GM18502 (cell line): ENCODE data around the gene KCNJ4.

Experiments used
- ATAC-seq: cut with Tn5 transposase; IDR thresholded peaks from one replicate; pipeline ENCODE4 v1.9.1; 2021; ENCODE audit warnings: mild to moderate bottlenecking; ENCODE audit not compliant: unreplicated experiment, poor library complexity

KCNJ4 gene

DNA sequence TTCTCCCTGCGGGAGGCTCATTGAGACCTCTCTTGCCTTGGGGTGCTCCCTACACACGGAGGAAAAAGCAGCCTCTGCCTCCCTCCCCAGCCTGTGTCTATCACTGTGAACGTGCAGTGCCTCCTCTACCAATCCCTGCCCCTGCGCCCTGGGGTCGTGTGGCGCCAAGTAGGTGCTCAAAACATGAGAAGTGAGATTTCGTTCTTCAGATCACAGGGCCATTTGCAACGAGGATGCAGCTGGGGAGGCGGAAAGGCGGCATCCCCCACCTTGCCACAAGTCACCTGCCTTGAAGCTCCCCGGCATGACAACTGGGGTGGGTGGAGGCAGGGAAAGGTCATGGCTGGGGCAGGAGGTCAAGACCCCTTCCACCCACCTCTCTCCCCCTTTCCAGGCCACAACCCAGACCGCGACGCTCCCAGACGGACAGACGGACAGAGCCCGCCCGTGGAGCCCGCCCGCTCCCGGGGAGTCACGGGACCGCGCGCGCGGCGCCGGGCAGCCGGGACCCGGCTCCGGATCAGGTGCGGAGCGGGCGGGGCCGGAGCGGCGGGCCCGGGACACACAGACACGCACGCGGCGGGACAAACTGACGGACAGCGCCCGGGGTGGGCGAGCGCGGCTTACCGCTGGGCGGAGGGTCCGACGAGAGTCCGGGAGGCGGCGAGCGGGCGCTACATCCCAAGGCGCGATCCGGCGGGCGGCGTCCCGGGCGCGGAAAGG, 485 bp downstream of the KCNJ4 start:
- no peak for ATAC-seq

DNA sequence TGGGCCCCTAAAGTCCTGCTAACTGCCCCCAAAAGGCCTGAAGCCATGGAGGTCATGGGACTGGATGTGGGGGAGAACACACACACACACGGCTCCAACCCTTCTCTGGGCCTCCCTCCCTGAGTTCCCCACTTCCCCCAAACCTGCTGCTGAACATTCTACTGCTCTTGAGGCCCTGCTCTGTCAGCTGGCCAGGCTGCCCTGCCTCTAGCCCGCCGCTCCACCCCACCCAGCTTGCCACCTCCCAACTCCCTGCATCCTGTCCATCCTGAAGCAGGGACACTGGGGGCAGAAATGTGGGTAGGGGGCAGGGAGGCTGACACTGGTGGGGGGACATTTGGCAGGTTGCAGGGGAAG, 1.0 kb downstream of the KCNJ4 start:
- no peak for ATAC-seq

DNA sequence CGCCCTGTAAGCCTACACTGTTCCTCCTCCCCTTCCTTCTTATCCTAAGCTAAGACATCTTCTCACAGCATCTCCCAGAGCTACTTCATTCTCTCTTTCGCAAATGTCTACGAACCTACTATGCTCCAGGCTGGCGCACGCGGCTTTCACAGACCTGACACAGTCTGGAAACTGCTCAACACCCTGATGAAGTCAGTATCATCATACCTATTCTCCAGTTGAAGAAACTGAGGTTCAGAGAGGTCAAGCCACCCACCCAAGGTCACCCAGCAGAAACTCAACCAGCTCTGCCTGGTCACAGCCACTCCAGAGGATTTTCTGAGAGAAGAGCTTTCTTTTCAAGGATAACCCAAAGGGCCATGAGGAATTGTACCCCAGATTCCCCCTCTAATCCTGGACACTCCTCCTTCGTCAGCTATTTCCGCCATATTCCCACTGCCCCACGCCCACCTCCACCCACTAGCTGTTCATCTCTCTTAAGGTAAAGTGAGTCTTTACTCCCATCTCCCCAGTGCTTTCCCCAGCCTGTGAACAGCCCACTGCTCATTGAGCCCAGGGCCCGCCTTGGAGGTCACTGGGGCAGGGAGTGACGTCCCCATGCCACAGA, 1.8 kb downstream of the KCNJ4 start:
- no peak for ATAC-seq

DNA sequence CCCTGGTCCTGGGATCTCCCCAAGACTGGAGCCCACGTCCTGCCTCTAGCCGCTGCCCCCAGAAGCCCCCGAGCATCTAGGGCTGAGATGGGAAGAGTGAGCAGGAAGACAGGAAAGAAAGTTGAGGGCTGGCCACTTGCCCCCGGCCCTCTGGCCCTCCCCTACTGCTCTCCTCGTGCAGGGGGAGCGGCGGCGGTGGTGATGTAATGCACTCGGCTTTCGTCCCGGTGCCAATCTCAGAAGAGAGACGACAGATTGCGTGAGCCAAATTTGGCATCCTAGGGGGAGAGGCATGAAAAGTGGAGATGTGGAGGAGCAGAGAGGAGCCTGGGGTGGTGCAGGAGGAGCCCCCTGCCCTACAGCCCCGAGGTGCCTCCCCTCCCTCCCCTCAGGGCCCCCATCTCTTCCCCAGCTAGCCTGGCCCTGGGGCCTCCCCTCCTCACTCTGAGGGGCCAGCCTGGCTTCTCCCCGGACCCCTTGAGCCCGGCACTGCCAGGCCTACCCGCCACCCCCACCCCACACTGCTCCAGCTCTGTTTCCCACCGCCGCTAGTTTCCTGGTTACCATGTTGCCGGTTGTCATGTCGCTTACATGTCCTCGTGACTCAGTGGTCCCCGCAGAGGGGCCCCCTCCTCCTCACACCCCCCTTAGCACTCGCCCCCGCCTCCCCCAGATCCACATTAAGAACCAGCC, 2.5 kb downstream of the KCNJ4 start:
- no peak for ATAC-seq

DNA sequence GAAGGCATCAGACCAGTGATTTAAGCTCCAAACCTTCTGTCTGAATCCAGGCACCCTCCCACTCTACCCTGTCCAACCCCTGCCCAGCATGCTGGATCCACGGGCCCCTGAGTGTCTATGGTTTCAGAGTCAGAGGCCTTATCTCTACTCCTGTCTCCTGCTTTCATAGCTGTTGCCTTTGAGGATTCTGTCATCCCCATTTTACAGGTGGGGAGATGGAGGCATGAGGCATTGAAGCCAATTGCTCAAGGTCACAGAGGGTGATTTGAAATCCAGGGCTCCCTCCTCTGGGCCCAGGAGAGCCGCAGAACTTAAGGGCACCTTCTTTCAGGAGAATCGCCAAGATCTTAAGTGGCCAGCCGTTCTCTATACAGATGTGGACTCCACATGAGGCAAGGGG, 3.1 kb downstream of the KCNJ4 start:
- no peak for ATAC-seq

DNA sequence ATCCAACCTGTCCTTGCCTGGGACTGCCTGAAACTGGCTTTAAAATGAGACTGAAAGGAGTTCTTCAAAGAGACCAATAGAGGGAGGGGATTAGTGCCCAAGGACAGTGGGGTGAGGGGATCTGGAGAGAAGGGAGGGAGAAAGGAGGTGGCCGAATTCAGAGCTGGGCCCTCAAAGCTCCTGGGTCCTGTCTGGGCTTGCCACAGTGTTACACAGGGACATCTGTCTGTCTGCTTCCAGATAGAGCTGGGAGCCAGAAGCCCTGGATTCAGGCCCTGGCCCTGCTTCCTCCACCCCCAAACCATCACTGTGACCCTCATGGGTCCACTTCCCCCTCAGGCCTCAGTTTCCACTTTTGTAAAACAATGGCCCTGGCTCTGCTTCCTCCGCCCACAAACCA, 3.6 kb downstream of the KCNJ4 start:
- ATAC-seq: no peak

DNA sequence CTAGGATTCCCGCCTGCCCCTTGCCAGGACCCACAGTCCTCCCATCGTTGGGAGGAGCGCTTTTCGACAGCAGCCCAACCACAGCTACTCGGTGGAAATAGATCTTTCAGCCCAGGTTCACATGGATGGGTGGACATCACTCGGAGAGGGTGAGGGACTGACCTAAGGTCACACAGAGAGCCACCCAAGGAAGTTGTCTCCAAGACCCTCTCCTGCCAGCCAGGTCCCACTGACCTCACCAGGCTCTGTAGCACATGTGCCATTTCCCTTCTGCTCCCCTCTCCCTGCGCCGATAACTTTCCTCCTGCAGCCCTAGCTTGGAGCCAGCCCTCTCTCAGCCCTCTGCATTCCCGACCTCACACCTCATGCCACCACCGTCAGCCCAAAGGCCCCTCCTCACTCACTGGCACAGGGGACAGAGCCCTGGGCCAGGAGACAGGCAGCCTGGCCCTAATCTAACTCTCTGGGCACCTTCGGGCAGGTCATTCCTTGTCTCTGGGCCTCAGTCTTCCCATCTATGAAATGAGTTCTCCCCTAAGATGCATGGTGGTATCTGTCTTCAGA, 4.7 kb downstream of the KCNJ4 start:
- ATAC-seq: no peak

DNA sequence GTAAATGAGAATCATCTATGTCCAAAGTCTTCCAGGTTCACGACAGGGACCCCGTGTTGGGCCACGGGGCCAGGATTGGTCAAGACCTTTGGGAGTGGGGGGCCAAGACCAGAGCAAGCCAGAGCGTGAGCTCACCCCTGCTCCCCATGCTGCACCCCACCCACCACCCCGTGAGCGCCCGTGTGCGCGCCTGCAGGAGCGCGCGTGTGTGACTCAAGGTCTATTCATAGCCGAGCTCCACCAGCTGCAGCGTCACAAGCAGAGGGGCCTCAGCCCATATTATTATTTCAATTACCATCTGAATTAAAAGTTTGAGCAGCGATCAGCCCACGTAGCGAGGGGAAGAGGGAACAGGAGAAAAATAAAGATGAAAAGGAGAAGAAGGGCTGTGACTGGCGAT, 5.2 kb downstream of the KCNJ4 start:
- no peak for ATAC-seq

DNA sequence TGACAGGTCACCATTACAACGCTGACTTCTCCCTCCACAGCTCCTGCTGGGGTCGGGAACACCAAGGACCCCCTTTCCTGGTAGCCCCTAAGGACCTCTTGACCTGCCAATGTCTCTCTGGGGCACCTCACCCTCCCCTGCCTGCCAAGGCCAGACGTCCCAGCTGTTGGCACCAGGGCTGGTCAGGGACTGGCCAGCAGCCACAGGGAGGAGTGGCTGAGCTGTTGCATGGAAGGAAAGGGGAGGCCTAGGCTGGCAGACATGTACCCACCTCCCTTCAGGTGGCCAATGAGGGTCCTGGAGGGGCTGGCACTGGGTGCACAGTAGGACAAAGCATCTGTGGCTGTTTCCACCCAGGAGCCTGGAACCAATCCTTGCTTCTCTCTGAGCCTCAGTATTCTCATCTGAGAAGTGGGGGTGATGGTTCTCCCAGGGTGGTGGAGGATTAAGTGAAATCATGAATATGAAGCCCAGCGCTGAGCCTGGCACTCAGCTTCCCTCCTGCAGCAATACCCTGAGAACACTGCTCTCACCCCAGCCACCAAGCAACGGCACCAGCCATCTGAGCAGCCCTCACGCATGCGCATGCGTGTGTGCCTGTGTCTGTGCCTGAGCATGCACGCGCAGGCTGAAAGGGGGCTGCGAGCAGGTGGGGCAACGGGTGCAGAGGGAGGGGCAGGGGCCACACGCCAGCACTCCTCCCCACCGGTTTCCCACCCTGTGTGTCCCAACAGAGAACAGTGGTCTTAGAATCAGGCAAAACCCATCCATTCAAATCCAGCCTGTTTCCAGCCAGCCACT, 5.9 kb downstream of the KCNJ4 start:
- ATAC-seq: no peak

DNA sequence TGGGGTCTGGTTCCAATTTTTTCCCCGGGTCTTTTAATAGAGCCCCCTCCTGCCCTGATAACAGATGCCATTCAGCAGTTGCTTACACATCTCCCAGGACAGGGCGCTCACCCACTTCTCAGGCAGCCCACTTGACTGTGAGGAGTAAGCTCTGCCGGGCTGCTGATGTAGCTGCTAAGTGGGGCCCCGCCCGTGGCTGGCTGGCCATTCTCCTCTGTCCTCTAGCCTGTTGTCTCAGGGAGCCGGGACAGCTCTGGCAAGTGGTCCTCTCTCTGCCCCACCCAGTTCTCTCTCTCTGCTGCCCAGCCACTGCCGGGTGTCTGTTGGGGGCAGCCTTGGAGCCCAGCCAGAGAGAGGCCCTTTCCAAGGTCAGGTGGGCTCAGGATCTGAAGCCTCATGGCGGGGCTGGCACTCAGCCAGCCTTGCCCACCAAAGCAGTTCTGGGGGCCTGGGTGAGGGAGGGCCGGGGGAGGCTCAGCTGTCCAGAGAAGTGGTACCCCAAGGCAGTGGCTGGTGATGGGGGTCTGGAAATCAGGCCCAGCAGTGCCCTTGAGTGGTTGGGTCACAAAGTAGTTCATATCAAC, 8.9 kb downstream of the KCNJ4 start:
- no peak for ATAC-seq

DNA sequence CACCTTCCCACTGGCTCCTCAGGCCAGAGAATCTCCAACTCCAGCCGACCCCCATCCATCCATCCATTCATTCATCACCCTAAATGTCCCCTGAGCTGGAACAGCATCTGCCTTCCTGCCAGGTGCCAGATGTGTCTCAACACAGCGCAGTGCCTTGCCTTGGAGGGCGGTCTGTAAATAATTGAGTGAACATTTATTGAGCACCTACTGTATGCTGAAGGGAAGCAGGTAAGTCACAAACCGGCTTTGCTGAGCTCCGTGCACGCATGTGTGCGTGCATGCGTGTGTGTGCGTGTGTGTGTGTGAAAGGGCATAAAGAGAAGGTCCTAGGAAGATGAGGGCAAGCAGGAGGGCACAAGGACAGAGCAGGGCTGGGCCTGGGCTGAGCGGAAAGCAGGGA, 10.2 kb downstream of the KCNJ4 start:
- no peak for ATAC-seq

DNA sequence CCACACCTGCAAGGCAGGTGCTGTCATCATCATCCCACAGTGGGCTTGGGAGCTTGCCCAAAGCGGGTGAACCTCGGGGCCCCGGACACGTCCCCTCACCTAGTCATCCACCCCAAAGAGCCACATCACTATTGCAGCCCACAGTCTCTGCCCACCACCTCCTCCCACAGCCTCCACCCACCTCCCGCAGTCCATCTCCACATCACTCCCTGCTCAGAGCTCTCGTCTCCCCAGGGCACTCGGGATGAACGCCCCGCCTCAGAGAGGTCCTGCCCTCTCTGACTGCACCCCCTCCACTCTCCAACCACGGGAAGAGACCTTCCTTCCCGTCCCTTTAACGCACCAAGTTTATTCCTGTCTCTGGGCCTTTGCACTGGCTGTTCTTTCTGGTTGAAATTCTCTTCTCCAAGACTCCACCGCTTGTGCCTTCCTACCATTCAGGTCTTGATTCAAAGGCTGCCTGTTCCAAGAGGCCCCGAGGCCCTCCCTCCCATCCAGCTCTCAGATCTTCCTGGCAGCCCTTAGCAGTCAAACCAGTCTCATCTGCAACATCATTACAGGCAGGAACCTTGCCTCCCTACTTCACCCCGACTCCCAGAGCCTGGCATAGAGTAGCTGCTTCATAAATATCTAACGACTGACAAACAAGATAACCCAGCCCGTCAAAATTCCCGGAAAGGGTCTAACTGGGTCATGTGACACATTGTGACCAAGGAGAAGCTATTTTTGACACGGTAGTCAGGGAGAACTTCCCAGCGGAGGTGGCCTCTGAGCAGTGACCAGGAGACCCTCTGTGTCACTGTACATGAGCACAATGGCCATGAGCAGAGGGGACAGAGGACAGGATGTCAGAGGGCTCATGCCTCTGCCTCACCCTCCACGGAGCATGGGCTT, 11.1 kb downstream of the KCNJ4 start:
- ATAC-seq: no peak

DNA sequence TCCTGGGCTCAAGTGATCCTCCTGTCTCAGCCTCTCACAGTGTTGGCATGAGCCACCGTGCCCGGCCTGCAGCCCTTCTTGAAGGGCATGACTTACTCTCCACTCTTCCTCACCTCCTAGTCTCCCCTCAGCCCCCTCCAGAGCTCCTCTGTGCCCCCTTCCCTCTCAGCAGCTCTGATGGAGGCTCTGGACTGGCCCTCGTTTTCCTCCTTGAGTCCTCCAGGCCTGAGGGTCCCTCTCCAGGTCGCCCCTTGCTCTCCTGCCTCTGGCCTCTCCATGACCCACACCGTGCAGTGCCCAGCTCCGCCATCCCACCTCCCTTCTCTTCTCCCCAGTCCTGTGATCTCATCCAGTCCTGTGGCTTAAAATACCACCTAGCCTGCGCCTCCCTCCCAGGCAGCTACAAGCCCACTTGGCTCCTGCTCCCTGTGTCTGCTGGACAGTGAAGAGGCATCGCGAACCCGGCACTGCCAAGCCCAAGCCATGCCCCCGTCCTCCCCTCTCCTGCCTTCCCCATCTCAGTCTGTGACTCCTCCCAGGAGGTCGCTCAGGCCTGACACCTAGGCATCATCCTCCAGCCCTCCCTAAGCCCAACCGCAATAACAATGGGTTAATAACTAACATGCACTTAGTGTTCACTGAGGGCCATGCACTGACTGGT, 11.9 kb downstream of the KCNJ4 start:
- ATAC-seq: no peak

DNA sequence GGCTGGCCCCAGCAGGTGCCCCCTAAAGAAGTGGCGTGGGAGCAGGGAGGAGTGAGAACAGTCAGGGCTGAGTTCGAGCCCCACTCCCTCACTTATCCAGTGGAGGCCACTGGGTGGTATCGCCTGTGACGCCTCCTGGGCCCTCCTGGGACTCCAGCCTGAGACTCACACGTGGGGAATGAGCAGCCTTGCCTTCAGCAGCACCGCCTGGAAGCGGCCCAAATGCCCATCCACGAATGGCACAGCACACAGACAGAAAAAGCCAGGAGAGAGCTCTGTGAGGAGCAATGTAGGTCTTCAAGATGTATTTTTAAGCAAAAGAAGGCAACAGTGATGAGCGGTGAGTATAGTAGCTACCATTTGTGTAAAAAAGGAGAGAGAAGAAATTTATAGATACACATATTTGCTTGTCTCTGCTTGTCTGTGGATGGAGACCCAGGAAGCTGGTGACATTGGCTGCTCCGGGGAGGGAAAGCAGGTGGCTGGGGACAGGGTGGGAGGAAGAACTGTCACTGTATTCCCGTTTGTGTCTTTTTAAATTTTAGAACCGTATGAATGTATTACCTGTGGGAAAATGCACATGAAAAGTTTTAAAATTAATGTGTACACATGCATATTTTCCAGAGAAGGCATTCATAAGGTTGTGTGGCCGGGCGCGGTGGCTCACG, 13.2 kb downstream of the KCNJ4 start:
- no peak for ATAC-seq

DNA sequence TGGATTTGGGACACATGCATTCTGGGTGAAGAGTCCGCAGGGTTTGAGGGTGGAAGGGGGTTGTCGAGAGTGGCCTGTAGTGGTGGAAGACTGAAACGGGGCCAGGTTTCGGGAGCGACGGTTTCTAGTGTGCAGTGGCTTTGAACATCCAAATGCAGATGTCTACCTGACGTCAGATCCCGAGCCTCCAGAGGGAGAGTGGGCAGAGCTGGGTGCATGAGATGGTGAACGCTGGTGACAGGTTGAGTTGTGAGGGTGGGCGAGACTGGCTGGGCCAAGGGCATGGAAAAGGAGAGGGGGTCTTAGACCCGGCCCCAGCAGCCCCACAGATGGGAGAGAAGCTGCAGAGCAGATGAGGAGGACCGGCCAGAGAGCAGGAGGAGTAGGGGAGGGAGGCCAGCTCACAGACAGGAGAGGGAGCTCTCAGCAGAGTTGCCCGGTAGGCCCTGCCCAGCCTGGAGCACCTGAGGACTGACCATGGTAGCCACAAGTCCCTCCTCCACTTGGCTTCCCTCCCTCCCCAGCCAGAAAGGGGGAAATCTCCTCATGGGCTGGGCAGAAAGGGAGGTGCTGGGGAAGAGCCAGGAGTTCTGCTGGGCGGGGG, 14.2 kb downstream of the KCNJ4 start:
- no peak for ATAC-seq

DNA sequence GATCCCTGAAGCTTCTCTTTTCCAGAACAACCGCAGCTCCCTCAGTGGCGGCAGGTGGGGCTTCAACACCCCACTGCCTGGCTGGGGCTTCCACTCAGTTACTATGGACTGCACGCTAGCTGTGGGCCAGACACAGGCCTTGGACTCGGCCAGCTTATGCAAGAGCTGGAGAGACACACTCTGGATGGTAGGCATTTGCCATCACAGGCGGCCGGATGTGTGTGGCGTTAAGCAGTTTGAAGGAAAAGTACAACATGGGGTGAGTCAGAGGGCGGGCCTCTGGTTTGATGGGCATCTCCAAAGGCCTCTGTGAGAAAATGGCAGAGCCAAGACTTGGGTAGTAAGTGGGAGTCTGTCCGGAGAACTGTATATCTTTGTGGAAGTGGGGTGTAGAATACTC, 17.6 kb downstream of the KCNJ4 start:
- ATAC-seq: no peak

DNA sequence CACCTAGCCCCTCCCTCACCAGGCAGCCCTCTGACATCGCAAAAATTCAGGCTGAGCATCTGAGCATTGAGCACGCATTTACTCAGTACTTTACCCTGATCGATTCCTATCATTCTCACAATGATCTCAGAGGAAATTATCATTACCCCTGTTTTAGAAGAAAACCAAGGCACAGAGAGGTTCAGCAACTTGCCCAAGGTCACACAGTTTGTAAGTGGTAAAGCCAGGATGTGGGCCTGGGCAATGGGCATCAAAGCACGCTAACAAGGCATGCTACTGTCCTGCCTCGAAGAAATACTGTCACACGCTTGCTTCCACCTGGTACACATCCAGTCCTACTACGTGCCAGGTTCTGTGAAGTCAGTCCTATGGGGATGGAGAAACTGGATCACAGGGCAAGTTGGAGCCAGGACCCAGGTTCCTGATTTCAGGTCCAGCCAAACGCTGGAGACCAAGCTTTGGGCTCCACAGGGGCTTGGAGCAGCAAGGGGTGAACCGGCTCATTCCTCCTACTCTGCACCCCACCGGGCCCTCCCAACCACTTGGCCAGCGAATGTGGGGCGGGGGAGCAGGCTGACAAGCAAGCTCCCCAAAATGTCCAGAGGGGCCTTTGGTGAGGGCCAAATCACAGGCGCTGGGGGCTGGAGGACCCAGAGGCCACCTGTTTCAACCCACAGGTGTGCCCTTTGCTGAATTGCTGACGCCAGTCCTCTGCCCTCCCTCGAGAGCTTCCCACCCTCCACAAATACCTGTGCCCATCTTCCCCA, 18.2 kb downstream of the KCNJ4 start:
- ATAC-seq: no peak
